Measurements from ENCODE around the gene CNTFR. TPM values are rescaled to one million over a fixed set of nuclear protein-coding genes. Genes with fewer than 3 reads are reported as not detected.
A peak's percentile ranks its signal among the peaks of the same experiment; 100 is the strongest.

CNTFR gene
- total RNA-seq, 1 donor from 2014 or later = 7.4 TPM

DNA sequence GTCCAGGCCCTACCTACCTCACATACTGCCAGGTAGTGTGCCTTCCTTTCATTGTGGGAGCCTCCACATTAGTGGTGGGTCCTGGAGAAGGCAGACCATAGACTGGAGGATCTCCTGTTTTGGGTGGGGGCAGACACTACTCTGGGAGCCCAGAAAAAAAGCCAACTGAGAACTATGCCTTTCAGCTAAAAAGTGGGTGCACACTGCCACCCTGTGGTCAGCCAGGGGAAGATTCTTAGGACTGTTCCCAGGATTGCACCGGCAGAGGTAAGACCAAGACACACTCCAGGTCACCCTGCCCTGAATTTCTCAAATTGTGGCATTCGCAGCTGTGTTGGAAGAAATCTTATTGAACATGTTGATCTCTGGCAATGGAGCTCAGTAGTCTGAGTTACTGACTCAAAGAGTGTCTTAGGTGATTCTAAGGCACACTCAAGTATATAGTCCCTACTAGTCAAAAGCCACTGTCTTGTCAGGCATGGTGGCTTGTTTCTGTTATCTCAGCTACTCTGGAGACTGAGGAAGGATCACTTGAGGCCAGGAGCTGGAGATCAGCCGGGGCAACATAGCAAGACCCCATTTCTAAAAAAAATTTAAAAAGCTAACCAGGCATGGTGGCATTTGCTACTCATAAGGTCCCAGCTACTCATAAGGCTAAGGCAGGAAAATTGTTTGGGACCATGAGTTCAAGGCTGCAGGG lies 44.5 kb upstream of the CNTFR start:
- Mint-ChIP-seq H3K4me1 (ENCODE audit: low read depth, unreplicated experiment) (peaks cover 4% of the 10 kb centered on the region), H3K4me3 (ENCODE audit: unreplicated experiment) (peak overlapping the region; percentile 5), H3K27ac (ENCODE audit: unreplicated experiment) (no peak overlapping the region), H3K27me3 (ENCODE audit: low read depth, unreplicated experiment) (peaks cover 33% of the 10 kb centered on the region), H3K36me3 (ENCODE audit: low read depth, unreplicated experiment) (peaks cover 3% of the 10 kb centered on the region), H3K9me3 (ENCODE audit: unreplicated experiment) (no peaks in the 10 kb centered on the region)
- Histone ChIP-seq H3K4me2 (ENCODE audit: low read length) (no peak overlapping the region), H3K27me3 (ENCODE audit: insufficient read depth, low read length) (peaks cover 19% of the 10 kb centered on the region), H3K79me2 (ENCODE audit: insufficient read depth, low read length) (peaks cover 25% of the 10 kb centered on the region), H2AFZ (ENCODE audit: low read depth, low read length) (no peak overlapping the region), H3K4me1 (ENCODE audit: insufficient read depth, low read length) (peaks cover 19% of the 10 kb centered on the region), H3K4me3 (ENCODE audit: insufficient read depth, low read depth, low read length) (no peak overlapping the region), H3K9ac (ENCODE audit: low read length) (no peak overlapping the region), H3K36me3 (ENCODE audit: insufficient read depth, low read length) (no peaks in the 10 kb centered on the region), H3K27ac (ENCODE audit: low read depth, low read length) (no peak overlapping the region), H4K20me1 (ENCODE audit: insufficient read depth, low read length) (peaks cover 27% of the 10 kb centered on the region), H3K9me3 (ENCODE audit: insufficient read depth, low read depth, low read length) (no peaks in the 10 kb centered on the region)
- DNase-seq (ENCODE audit: low read depth) = peak; percentile 16
- FAIRE-seq = peak; percentile 39
- peak; percentile 88 for TF ChIP-seq CTCF (IDR thresholded peaks at IDR 0.05; ENCODE audit: insufficient read depth, low read depth, low read length)
- TF ChIP-seq EZH2 (IDR thresholded peaks at IDR 0.05; ENCODE audit: insufficient read depth, low read length) = no peak

- Histone ChIP-seq H3K4me3 (ENCODE audit: insufficient read depth, low read depth, low read length) (no peak overlapping the region), H3K9ac (ENCODE audit: low read length) (no peak overlapping the region), H3K36me3 (ENCODE audit: insufficient read depth, low read length) (no peaks in the 10 kb centered on the region), H3K4me2 (ENCODE audit: low read length) (no peak overlapping the region), H2AFZ (ENCODE audit: low read depth, low read length) (no peak overlapping the region), H4K20me1 (ENCODE audit: insufficient read depth, low read length) (peaks cover 31% of the 10 kb centered on the region), H3K4me1 (ENCODE audit: insufficient read depth, low read length) (peaks cover 17% of the 10 kb centered on the region), H3K27ac (ENCODE audit: low read depth, low read length) (no peak overlapping the region), H3K9me3 (ENCODE audit: insufficient read depth, low read depth, low read length) (no peaks in the 10 kb centered on the region), H3K79me2 (ENCODE audit: insufficient read depth, low read length) (peaks cover 25% of the 10 kb centered on the region), H3K27me3 (ENCODE audit: insufficient read depth, low read length) (peaks cover 24% of the 10 kb centered on the region)
- FAIRE-seq (no peak), DNase-seq (ENCODE audit: low read depth) (no peak)
- no peak for TF ChIP-seq EZH2 (IDR thresholded peaks at IDR 0.05; ENCODE audit: insufficient read depth, low read length)
- TF ChIP-seq CTCF (IDR thresholded peaks at IDR 0.05; ENCODE audit: insufficient read depth, low read depth, low read length) = no peak
- Mint-ChIP-seq H3K27ac (ENCODE audit: unreplicated experiment) (no peak overlapping the region), H3K27me3 (ENCODE audit: low read depth, unreplicated experiment) (peaks cover 38% of the 10 kb centered on the region), H3K9me3 (ENCODE audit: unreplicated experiment) (no peaks in the 10 kb centered on the region), H3K4me3 (ENCODE audit: unreplicated experiment) (no peak overlapping the region), H3K4me1 (ENCODE audit: low read depth, unreplicated experiment) (peaks cover 5% of the 10 kb centered on the region), H3K36me3 (ENCODE audit: low read depth, unreplicated experiment) (peaks cover 3% of the 10 kb centered on the region)
Measured at GRCh38 chr9:34633166-34633565, 43.6 kb upstream of the CNTFR start.

Data from astrocyte (in vitro differentiated cells and primary cell).